Mucosa of descending colon (tissue), 3 donors: Measurements from ENCODE around the gene CEP41. TPM values are rescaled to one million over a fixed set of nuclear protein-coding genes. Genes with fewer than 3 reads are reported as not detected.

Experiments used
- ATAC-seq: fragments of 200-7000 bp; cut with Tn5 transposase; one replicate; pipeline ENCODE4 v1.9.1; 2020; ENCODE audit warnings: mild to moderate bottlenecking, moderate library complexity
- DNase-seq, 3 donors: peaks; one replicate each; pipeline ENCODE4 v3.0.0-alpha.2; 2020
- H3K36me3 ChIP-seq: fragments of 200-600 bp; one replicate; pipeline ENCODE4 v1.8.0; 2021; ENCODE audit warnings: low read depth, mild to moderate bottlenecking
- H3K4me1 ChIP-seq: fragments of 200-600 bp; one replicate; pipeline ENCODE4 v1.8.0; 2021; ENCODE audit warnings: low read depth, mild to moderate bottlenecking
- H3K4me3 ChIP-seq: fragments of 200-600 bp; one replicate; pipeline ENCODE4 v1.8.0; 2021; ENCODE audit warnings: mild to moderate bottlenecking
- H3K9me3 ChIP-seq: fragments of 200-600 bp; one replicate; pipeline ENCODE4 v1.8.0; 2021; ENCODE audit warnings: mild to moderate bottlenecking
- intact Hi-C, 2 donors: fragments of 100-400 bp; cut with DNase I in 1 of 2; cut with micrococcal nuclease in 1 of 2; formaldehyde crosslinking; loops; one replicate each; pipeline versions ENCODE4 v1.11.0 to v1.11.1; 2022; cut with DNase I, micrococcal nuclease
- total RNA-seq, 3 donors: library from RNA; stranded (reverse); fragmentation: NEBNext Ultra II Directional in 2 of 3; extraction: Animal tissue kit (Norgen Biotek cat#: 25700) in 2 of 3; gene quantifications; one replicate each; pipeline versions ENCODE4 v1.2.1 to v1.2.4, GENCODE V29; 2021 to 2023
- TF ChIP-seq, protein P1 (sequence below): fragments of 200-600 bp; IDR thresholded peaks from one replicate; pipeline ENCODE4 v1.8.0; 2022; ENCODE audit warnings: antibody characterized with exemption, mild to moderate bottlenecking
- donor health status: DM: no; HTN: no; CAD: no; lungs with moderate emphysema.
- donor health status: DM: no; HTN: no; CAD: no.
- donor health status: DM: no; HTN: yes; CAD: no.

The CEP41 gene
- total RNA-seq, 3 donors from 2014 or later, result 6.4 to 8.3 (median 6.6) TPM

DNA sequence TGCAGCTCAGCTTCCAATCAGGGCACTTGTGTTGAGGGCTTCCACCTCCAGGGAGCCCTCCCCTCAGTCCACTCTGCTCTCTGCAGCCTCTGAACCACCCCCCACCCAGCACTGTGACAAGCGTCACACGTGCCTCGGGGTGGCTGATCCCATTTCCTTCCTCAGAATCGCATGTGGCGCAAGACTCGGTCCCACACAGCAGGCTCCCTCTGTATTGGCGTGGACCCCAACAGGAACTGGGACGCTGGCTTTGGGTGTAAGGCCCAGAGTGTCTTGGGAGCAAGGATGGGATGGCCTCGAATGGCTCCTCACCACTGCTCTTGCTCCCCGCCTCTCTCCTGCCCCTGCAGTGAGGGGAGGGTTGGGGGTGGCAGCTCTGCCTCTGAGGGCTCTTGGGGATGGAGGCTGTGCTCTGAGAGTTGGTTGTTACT lies 56.4 kb downstream of the CEP41 start:
- Histone ChIP-seq H3K9me3 (no peaks in the 10 kb centered on the region), H3K4me3 (no peak overlapping the region), H3K4me1 (no peaks in the 10 kb centered on the region), H3K36me3 (no peaks in the 10 kb centered on the region)
- TF ChIP-seq, protein P1, sequence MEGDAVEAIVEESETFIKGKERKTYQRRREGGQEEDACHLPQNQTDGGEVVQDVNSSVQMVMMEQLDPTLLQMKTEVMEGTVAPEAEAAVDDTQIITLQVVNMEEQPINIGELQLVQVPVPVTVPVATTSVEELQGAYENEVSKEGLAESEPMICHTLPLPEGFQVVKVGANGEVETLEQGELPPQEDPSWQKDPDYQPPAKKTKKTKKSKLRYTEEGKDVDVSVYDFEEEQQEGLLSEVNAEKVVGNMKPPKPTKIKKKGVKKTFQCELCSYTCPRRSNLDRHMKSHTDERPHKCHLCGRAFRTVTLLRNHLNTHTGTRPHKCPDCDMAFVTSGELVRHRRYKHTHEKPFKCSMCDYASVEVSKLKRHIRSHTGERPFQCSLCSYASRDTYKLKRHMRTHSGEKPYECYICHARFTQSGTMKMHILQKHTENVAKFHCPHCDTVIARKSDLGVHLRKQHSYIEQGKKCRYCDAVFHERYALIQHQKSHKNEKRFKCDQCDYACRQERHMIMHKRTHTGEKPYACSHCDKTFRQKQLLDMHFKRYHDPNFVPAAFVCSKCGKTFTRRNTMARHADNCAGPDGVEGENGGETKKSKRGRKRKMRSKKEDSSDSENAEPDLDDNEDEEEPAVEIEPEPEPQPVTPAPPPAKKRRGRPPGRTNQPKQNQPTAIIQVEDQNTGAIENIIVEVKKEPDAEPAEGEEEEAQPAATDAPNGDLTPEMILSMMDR, result no peak
- intact Hi-C loops, result no loop called here
- DNase-seq (no peak), ATAC-seq (no peak)

DNA sequence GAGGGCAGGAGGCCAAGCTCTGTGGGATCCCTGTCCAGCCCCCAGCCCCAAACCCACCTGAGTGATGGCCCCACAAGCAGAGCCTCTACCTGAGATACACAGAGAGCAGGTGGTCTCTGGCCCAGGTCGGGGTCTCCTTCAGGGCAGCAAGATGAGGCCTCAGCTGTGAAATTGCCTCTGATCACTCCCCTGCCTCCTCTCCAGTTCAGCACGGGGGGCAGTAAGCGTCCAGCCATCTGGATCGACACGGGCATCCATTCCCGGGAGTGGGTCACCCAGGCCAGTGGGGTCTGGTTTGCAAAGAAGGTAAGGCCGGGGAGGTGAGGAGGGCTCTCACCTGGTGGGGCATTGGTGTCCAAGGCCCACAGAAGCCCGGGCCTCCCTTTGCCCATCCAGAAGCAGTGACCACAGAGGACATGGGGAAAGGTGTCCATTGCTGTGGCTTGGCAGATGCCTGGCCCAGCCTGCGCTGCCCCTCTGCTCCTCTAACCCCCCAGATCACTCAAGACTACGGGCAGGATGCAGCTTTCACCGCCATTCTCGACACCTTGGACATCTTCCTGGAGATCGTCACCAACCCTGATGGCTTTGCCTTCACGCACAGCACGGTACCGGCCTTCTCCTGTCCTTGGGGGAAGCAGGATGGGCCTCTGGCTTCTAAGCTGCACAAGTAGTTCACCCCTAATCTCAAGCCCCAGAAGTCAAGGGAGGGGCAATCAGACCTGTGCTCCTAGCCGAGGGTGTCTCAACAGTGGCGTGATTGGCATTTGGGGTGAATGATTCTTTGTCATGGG lies 57.4 kb downstream of the CEP41 start:
- TF ChIP-seq, protein P1, result no peak
- no peak for ATAC-seq
- no peaks in the 10 kb centered on the region for H3K36me3 ChIP-seq
- no peaks in the 10 kb centered on the region for H3K9me3 ChIP-seq
- intact Hi-C loops, result no loop called here
- no peak for DNase-seq
- no peak overlapping the region for H3K4me3 ChIP-seq
- no peaks in the 10 kb centered on the region for H3K4me1 ChIP-seq

DNA sequence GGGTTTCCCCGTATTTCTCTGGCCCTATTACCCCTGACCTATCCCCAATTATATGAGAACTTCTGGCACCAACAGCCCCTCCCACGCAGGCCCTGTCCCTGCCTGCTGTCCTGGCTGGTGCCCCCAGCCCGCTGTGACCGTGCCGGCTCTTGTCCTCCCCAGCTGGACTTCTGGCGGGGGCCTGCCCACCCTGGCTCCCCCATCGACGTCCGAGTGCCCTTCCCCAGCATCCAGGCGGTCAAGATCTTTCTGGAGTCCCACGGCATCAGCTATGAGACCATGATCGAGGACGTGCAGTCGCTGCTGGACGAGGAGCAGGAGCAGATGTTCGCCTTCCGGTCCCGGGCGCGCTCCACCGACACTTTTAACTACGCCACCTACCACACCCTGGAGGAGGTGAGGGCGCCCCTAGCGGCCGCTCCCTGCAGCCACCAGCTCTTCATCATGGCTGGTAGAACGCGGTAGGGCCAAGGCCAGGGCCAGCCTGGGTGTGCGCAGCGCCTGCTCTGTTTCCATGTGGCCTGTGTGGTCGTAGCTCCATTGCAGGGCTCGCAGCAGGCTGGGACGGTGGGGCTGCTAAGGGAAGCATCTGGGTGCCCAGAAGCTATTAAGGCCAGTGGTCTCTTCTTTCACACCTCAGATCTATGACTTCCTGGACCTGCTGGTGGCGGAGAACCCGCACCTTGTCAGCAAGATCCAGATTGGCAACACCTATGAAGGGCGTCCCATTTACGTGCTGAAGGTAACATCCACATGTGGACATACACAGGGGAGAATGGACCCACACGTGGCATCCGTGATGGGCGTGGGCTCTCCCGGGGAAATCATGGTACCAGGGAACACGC lies 59.1 kb downstream of the CEP41 start:
- DNase-seq (no peak), ATAC-seq (no peak)
- TF ChIP-seq, protein P1, result no peak
- Histone ChIP-seq H3K9me3 (no peaks in the 10 kb centered on the region), H3K36me3 (no peaks in the 10 kb centered on the region), H3K4me3 (no peak overlapping the region), H3K4me1 (no peaks in the 10 kb centered on the region)
- intact Hi-C loops, result no loop called here

DNA sequence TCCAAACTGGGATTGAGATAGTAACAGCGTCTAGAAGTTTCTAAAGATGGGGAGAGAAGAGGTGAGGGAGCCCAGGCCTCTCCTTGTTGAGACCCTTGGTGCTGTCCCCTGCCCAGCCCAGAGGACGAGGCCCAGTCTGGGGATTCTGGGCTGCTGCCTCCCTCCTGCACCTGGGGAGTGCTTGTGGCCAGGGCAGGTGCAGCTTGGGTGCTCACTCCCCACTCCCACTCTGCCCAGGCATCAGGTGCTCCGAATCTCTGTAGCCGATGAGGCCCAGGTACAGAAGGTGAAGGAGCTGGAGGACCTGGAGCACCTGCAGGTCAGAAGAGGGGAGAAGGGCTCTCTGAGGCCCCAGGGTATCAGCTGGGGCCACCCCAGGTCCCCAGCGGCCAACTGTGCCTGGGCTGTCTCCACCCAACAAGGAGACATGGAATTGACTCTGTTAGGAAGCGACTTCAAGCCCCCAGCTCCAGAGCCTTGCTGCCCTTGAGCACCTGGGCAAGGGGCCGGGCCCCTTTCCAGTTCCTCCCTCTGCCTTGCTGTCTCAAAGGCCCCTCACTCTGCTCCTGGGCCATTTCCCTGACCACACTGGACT lies 59.9 kb downstream of the CEP41 start:
- DNase-seq, result no peak
- Histone ChIP-seq H3K9me3 (peaks cover 6% of the 10 kb centered on the region), H3K36me3 (no peaks in the 10 kb centered on the region), H3K4me1 (no peaks in the 10 kb centered on the region), H3K4me3 (no peak overlapping the region)
- TF ChIP-seq, protein P1, result no peak
- intact Hi-C loops, result no loop called here
- ATAC-seq, result no peak

DNA sequence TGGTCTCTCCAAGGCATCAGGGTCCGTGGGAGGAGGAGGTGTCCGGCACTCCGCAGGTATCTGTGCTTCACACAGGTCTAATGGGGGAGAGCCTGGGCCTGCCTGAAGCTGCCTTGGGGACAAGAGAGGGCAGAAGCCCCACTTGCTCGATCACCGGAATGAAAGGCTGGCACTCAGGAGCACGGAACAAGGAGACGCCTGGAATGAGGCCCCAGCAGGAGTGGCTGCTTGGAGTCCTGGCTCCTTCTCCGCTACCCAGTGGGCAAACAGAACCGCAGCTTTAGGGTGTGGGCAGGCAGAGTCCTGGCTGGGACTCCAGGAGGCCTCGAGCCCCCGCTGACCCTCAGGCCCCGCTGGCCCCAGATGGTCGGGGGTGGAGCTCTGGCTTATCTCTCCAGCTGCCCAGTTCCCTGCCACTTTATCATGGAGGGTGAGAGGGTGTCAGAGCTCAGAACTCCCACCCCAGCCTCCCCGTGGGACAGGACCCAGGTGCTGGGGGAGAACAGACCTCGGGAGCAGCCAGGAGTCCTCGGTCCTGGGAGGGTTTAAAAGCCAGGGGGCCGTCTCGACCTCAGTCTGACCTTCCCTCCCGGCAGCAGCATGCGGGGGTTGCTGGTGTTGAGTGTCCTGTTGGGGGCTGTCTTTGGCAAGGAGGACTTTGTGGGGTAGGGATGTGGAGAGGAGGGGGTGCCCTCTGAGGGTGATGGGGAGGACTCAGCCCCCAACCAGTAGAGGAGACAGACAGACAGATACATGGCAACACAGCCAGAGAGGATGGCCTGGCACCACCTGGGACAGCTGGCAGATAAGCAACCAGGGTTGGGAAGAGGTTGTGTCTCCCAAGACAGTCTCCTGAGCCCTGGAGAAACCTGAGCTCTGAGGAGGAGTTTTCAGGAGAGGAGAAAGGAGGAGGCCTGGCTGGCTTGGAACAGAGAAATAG lies 60.6 kb downstream of the CEP41 start, which contains the start of gene CPA1:
Gene CPA1 (plus strand): TSS at position 574 of the 940 bp plus-strand sequence. CDS start 27 bp downstream, at position 601.
- DNase-seq, result no peak
- no peak for ATAC-seq
- intact Hi-C loops, result no loop called here
- H3K4me1 ChIP-seq, result no peaks in the 10 kb centered on the region
- no peak within 1 kb of the TSS for H3K4me3 ChIP-seq
- no peaks in the 10 kb centered on the region for H3K36me3 ChIP-seq
- TF ChIP-seq, protein P1, result no peak
- peaks cover 6% of the 10 kb centered on the region for H3K9me3 ChIP-seq
